ENCODE data around the gene TMED9.

The TMED9 gene

DNA sequence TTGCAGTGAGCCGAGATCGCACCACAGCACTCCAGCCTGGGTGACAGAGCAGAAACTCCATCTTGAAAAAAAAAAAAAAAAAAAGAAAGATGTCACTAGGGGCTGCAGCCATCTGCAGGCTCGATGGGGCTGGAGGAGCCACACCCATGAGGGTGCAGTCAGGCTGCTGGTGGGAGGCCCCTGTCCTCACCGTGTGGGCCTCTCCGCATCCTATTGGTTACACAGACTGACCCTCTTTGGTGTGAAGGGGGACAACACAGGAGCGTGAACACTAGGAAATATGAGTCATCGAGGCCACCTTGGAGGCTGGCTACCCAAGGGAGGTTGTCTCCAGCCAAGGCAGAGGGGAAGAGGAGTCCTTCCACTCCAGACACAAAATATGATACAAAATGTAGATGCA, 23.7 kb upstream of the TMED9 start:
- Histone ChIP-seq H3K36me3 (ENCODE audit: insufficient read depth, low read length) (no peaks in the 10 kb centered on the region), H3K4me2 (ENCODE audit: low read length) (no peak overlapping the region), H3K9ac (ENCODE audit: low read length) (no peak overlapping the region), H3K4me1 (ENCODE audit: insufficient read depth, low read length, severe bottlenecking) (no peaks in the 10 kb centered on the region), H3K27ac (ENCODE audit: low read depth, low read length, poor library complexity, severe bottlenecking) (no peak overlapping the region), H3K9me3 (ENCODE audit: low read length) (no peaks in the 10 kb centered on the region), H2AFZ (ENCODE audit: low read length) (no peak overlapping the region), H4K20me1 (ENCODE audit: insufficient read depth, low read length) (no peaks in the 10 kb centered on the region), H3K4me3 (ENCODE audit: low read depth, low read length, poor library complexity, severe bottlenecking) (no peak overlapping the region), H3K79me2 (ENCODE audit: insufficient read depth, low read length) (no peaks in the 10 kb centered on the region), H3K9me2 (ENCODE audit: low read depth, low read length) (no peaks in the 10 kb centered on the region), H3K27me3 (ENCODE audit: insufficient read depth, low read length) (no peaks in the 10 kb centered on the region), H3F3A (ENCODE audit: insufficient read depth, low read length) (no peaks in the 10 kb centered on the region)
- TF ChIP-seq, protein P1, sequence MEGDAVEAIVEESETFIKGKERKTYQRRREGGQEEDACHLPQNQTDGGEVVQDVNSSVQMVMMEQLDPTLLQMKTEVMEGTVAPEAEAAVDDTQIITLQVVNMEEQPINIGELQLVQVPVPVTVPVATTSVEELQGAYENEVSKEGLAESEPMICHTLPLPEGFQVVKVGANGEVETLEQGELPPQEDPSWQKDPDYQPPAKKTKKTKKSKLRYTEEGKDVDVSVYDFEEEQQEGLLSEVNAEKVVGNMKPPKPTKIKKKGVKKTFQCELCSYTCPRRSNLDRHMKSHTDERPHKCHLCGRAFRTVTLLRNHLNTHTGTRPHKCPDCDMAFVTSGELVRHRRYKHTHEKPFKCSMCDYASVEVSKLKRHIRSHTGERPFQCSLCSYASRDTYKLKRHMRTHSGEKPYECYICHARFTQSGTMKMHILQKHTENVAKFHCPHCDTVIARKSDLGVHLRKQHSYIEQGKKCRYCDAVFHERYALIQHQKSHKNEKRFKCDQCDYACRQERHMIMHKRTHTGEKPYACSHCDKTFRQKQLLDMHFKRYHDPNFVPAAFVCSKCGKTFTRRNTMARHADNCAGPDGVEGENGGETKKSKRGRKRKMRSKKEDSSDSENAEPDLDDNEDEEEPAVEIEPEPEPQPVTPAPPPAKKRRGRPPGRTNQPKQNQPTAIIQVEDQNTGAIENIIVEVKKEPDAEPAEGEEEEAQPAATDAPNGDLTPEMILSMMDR (IDR thresholded peaks at IDR 0.05; ENCODE audit: low read length) = no peak
- TF ChIP-seq EZH2 (IDR thresholded peaks at IDR 0.05; ENCODE audit: borderline replicate concordance, low read length) = no peak

DNA sequence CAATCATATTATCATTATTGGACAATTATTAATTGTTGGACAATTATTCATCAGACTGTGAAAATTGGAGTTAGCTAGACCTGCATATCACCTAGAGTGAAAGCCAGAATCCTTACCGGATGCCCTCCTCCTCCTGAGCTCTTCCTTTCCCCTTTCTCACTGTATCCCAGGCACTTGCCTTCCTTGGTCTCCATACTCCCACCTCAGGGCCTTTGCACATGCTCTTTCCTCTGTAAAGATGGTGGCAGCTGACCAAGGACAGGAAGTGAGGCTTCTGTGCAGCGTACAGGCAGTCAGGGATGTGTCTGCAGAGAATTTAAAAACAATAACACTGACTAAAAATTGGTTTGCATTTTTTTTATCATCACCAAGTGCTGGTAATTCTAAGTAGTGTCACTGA, 22.1 kb upstream of the TMED9 start:
- Histone ChIP-seq H3F3A (ENCODE audit: insufficient read depth, low read length) (no peaks in the 10 kb centered on the region), H3K9me2 (ENCODE audit: low read depth, low read length) (no peaks in the 10 kb centered on the region), H3K27me3 (ENCODE audit: insufficient read depth, low read length) (no peaks in the 10 kb centered on the region), H3K27ac (ENCODE audit: low read depth, low read length, poor library complexity, severe bottlenecking) (no peak overlapping the region), H3K4me3 (ENCODE audit: low read depth, low read length, poor library complexity, severe bottlenecking) (no peak overlapping the region), H3K9ac (ENCODE audit: low read length) (no peak overlapping the region), H3K4me1 (ENCODE audit: insufficient read depth, low read length, severe bottlenecking) (no peaks in the 10 kb centered on the region), H3K4me2 (ENCODE audit: low read length) (no peak overlapping the region), H3K79me2 (ENCODE audit: insufficient read depth, low read length) (no peaks in the 10 kb centered on the region), H2AFZ (ENCODE audit: low read length) (no peak overlapping the region), H3K36me3 (ENCODE audit: insufficient read depth, low read length) (no peaks in the 10 kb centered on the region), H3K9me3 (ENCODE audit: low read length) (no peaks in the 10 kb centered on the region), H4K20me1 (ENCODE audit: insufficient read depth, low read length) (no peaks in the 10 kb centered on the region)
- TF ChIP-seq, protein P1 (IDR thresholded peaks at IDR 0.05; ENCODE audit: low read length) = no peak
- TF ChIP-seq EZH2 (IDR thresholded peaks at IDR 0.05; ENCODE audit: borderline replicate concordance, low read length) = no peak

DNA sequence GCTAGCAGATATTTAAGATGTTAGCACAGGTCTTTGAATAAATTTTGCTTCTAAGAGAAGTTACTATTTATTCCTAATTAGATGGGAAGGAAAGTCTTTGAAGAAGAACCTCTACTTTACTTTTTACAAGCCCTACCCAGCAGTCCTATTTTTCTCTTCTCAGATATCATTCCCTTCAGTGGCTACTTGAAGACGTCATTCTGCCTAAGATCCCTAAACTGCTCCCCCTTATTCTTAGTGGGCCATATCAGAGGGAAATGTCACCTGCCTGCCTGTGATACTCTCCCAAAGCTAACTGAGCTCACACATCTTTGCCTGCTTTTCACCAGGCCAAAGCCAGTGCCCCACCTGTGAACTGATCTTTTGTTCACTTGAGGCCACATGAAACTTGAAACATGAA, 16.5 kb upstream of the TMED9 start:
- TF ChIP-seq, protein P1 (IDR thresholded peaks at IDR 0.05; ENCODE audit: low read length) = no peak
- Histone ChIP-seq H3K36me3 (ENCODE audit: insufficient read depth, low read length) (no peaks in the 10 kb centered on the region), H3K27me3 (ENCODE audit: insufficient read depth, low read length) (no peaks in the 10 kb centered on the region), H3K4me2 (ENCODE audit: low read length) (no peak overlapping the region), H3K9ac (ENCODE audit: low read length) (no peak overlapping the region), H3K4me3 (ENCODE audit: low read depth, low read length, poor library complexity, severe bottlenecking) (no peak overlapping the region), H4K20me1 (ENCODE audit: insufficient read depth, low read length) (no peaks in the 10 kb centered on the region), H3K79me2 (ENCODE audit: insufficient read depth, low read length) (no peaks in the 10 kb centered on the region), H3K4me1 (ENCODE audit: insufficient read depth, low read length, severe bottlenecking) (no peaks in the 10 kb centered on the region), H3K9me3 (ENCODE audit: low read length) (no peaks in the 10 kb centered on the region), H3K27ac (ENCODE audit: low read depth, low read length, poor library complexity, severe bottlenecking) (no peak overlapping the region), H3K9me2 (ENCODE audit: low read depth, low read length) (no peaks in the 10 kb centered on the region), H3F3A (ENCODE audit: insufficient read depth, low read length) (no peaks in the 10 kb centered on the region), H2AFZ (ENCODE audit: low read length) (no peak overlapping the region)
